ENCODE measurements around the gene PRDM16. TPM values are rescaled to one million over a fixed set of nuclear protein-coding genes. Genes with fewer than 3 reads are reported as not detected.
"Not testable (repeated sequence)": the region's sequence is repeated elsewhere in the genome, so short reads cannot be mapped to it uniquely, and the experiment has no call there.

The PRDM16 gene
- total and polyA plus RNA-seq, 7 donors = 0.04 to 1.2 (median 0.31) TPM

DNA sequence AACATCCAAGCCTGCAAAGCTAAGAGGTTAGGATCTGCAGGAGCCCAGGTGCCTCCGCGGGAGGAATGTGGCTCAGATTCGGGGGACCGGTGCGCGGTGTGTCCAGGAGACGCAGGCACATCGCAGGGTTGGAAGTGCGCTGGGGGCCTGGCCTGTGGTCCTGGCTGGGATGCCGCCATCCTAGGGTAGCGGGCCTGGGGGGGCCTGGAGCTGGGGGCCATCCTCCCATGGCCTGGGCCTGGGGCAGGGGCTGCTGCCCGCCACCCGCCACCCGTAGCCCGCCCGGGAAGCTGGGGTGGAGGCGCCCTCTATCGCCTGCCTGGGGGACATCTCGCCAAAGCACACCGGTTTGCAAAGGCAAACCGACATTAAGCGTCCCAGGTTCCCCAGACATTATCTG lies 214.8 kb downstream of the PRDM16 start:
- WGBS, 3 donors = 14 to 22% (median 18%) methylated on average over 22 of the region's 22 CpGs
- H3K36me3 ChIP-seq (ENCODE audit: insufficient read depth in 1 of 2, low read depth in 1 of 2) = no peaks in the 10 kb centered on the region
- no peak for DNase-seq
- H3K27me3 ChIP-seq (ENCODE audit: insufficient read depth in 3 of 3, low read length in 2 of 3) = peaks cover 0 to 38% (median 2%) of the 10 kb centered on the region in 3 donors
- TF ChIP-seq, protein P1, sequence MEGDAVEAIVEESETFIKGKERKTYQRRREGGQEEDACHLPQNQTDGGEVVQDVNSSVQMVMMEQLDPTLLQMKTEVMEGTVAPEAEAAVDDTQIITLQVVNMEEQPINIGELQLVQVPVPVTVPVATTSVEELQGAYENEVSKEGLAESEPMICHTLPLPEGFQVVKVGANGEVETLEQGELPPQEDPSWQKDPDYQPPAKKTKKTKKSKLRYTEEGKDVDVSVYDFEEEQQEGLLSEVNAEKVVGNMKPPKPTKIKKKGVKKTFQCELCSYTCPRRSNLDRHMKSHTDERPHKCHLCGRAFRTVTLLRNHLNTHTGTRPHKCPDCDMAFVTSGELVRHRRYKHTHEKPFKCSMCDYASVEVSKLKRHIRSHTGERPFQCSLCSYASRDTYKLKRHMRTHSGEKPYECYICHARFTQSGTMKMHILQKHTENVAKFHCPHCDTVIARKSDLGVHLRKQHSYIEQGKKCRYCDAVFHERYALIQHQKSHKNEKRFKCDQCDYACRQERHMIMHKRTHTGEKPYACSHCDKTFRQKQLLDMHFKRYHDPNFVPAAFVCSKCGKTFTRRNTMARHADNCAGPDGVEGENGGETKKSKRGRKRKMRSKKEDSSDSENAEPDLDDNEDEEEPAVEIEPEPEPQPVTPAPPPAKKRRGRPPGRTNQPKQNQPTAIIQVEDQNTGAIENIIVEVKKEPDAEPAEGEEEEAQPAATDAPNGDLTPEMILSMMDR (IDR thresholded peaks at IDR 0.05) = peak; percentile 70
- H3K4me3 ChIP-seq = no peak overlapping the region
- ATAC-seq = peak; percentile 46 to 74 (median 60)
- H3K27ac ChIP-seq = no peak overlapping the region
- no peaks in the 10 kb centered on the region for H3K4me1 ChIP-seq
- intact Hi-C loops (cut with DNase I) = loop anchor here (2.0 to 10.0 kb wide), 4 partner anchors 141 to 272 kb away; partner anchors contain the start of gene PRDM16 (in 2 of the 2)
- no peaks in the 10 kb centered on the region for H3K9me3 ChIP-seq

DNA sequence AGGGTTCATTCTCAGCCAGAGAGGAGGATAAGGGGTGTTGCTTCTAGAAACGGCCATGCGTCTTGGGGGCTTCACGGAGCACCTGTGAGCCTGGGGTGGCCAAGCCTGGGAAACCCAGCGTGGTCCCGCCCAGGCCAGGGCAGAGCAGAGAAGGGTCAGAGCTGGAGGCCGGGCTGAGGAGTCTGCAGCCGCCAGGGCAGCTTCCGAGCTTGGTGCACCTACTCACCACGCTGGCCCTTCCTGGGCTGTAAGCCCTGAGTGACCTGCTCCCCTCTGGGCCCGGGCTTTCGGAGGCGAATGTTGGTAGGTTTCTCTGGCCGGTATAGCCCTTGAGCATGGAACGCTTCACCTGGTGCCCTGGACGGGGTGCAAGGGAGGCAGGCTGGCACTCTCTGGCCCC lies 215.7 kb downstream of the PRDM16 start:
- H3K36me3 ChIP-seq (ENCODE audit: insufficient read depth in 1 of 2, low read depth in 1 of 2) = no peaks in the 10 kb centered on the region
- intact Hi-C loops (cut with DNase I) = loop anchor here (2.0 to 10.0 kb wide), 4 partner anchors 140 to 272 kb away; partner anchors contain the start of gene PRDM16 (in 2 of the 2)
- 82 to 90% (median 84%) methylated on average over 15 of the region's 15 CpGs for WGBS, 3 donors
- no peak overlapping the region for H3K27ac ChIP-seq
- DNase-seq (no peak), ATAC-seq (no peak)
- TF ChIP-seq, protein P1 (IDR thresholded peaks at IDR 0.05) = no peak
- no peak overlapping the region for H3K4me3 ChIP-seq
- H3K4me1 ChIP-seq = no peaks in the 10 kb centered on the region
- peaks cover 0 to 45% (median 2%) of the 10 kb centered on the region in 3 donors for H3K27me3 ChIP-seq (ENCODE audit: insufficient read depth in 3 of 3, low read length in 2 of 3)
- H3K9me3 ChIP-seq = no peaks in the 10 kb centered on the region

DNA sequence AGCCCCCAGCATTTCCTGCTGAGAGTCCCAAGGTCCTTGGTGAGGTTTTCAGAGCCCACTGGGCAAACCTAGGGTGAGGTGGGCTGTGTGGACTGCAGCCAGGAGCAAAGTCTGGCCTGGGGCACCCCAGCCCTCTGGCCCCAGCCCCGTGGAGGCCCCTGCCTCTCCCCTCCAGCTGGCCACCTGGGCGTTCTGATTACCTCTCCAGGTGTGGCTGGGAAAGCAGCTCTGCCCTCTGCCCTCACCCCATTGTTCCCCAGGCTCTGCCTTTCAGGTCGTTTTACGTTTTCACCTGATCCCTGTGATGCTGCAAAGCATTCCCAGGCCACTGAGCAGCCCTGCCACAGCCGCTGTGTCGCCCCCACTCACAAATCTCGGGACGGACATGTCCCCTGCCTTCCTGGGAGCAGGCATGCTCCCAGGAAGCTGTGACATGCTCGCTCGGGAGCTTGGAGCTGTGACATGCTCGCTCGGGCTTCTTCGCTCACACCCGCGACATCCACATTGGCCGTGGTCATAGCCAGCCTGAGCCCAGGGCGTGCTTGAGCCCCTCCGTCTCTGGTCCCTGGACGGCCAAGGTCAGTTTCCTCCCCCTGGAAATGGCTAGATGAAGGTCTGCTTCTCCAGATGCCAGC lies 216.2 kb downstream of the PRDM16 start:
- ATAC-seq (no peak), DNase-seq (no peak)
- no peaks in the 10 kb centered on the region for H3K4me1 ChIP-seq
- TF ChIP-seq, protein P1 (IDR thresholded peaks at IDR 0.05) = no peak
- H3K27me3 ChIP-seq (ENCODE audit: insufficient read depth in 3 of 3, low read length in 2 of 3) = peaks cover 0 to 45% (median 2%) of the 10 kb centered on the region in 3 donors
- intact Hi-C loops (cut with DNase I) = loop anchor here in 1 of 2 donors (2.0 to 10.0 kb wide), 2 partner anchors 140 to 272 kb away; no protein-coding TSS in a partner anchor
- no peak overlapping the region for H3K27ac ChIP-seq
- no peaks in the 10 kb centered on the region for H3K9me3 ChIP-seq
- no peaks in the 10 kb centered on the region for H3K36me3 ChIP-seq (ENCODE audit: insufficient read depth in 1 of 2, low read depth in 1 of 2)
- 65 to 69% (median 68%) methylated on average over 18 to 19 of the region's 19 CpGs for WGBS, 3 donors
- H3K4me3 ChIP-seq = no peak overlapping the region

DNA sequence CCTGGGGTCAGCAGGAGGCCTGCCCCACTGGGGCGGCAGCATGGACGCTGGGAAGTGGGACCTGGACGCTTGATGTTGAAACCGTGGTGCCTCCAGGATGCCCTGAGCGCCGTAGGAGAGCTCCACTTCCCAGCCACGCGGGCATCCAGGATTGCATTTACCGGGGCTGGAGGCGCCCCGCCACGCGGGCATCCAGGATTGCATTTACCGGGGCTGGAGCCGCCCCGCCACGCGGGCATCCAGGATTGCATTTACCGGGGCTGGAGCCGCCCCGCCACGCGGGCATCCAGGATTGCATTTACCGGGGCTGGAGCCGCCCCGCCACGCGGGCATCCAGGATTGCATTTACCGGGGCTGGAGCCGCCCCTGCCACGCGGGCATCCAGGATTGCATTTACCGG lies 218.1 kb downstream of the PRDM16 start:
- not testable (repeated sequence) for DNase-seq; H3K4me3 ChIP-seq; H3K27ac ChIP-seq; H3K9me3 ChIP-seq; H3K36me3 ChIP-seq (ENCODE audit: insufficient read depth in 1 of 2, low read depth in 1 of 2); H3K4me1 ChIP-seq; ATAC-seq
- intact Hi-C loops (cut with DNase I) = loop anchor here in 1 of 2 donors (10.0 kb wide), 1 partner anchor 138 kb away; no protein-coding TSS in a partner anchor
- peaks cover 0 to 35% (median 2%) of the 10 kb centered on the region in 3 donors for H3K27me3 ChIP-seq (ENCODE audit: insufficient read depth in 3 of 3, low read length in 2 of 3)
- WGBS, 3 donors = 92 to 93% (median 93%) methylated on average over 18 to 28 of the region's 33 CpGs

DNA sequence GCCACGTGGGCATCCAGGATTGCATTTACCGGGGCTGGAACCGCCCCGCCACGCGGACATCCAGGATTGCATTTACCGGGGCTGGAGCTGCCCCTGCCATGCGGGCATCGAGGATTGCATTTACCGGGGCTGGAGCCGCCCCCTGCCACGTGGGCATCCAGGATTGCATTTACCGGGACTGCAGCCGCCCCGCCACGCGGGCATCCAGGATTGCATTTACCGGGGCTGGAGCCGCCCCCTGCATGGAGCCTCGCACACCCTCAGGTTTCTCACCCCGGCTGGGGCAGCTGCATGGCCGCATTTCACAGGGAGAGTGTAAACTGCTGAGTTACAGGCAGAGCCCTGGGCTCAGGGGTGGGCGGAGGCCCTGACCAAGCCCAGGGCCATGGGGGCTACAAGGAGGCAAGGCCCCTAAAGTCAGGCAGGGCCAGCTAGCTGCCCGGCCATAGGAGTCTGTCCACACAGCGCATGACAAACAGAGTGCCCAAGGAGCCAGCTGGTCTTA lies 218.7 kb downstream of the PRDM16 start:
- WGBS, 3 donors = 80 to 91% (median 89%) methylated on average over 15 to 25 of the region's 25 CpGs
- ATAC-seq = no peak
- peaks cover 0 to 35% (median 2%) of the 10 kb centered on the region in 3 donors for H3K27me3 ChIP-seq (ENCODE audit: insufficient read depth in 3 of 3, low read length in 2 of 3)

More for the DNA sequence above, 218.7 kb downstream of the PRDM16 start:
- no peaks in the 10 kb centered on the region for H3K9me3 ChIP-seq
- H3K27ac ChIP-seq = no peak overlapping the region
- no peak for DNase-seq
- TF ChIP-seq, protein P1 (IDR thresholded peaks at IDR 0.05) = no peak
- intact Hi-C loops (cut with DNase I) = loop anchor here in 1 of 2 donors (10.0 kb wide), 1 partner anchor 137 kb away; no protein-coding TSS in a partner anchor
- H3K4me1 ChIP-seq = no peaks in the 10 kb centered on the region
- H3K36me3 ChIP-seq (ENCODE audit: insufficient read depth in 1 of 2, low read depth in 1 of 2) = no peaks in the 10 kb centered on the region
- H3K4me3 ChIP-seq = no peak overlapping the region
